Activated T-cell treated with anti-CD3 and anti-CD28 coated beads for 24 hours (primary cell): ENCODE data around the gene CLCN6.

Source experiments
- DNase-seq: peaks from one replicate; pipeline ENCODE4 v3.0.0-alpha.2; 2020; ENCODE audit warnings: low read depth

Gene CLCN6

GRCh38 chr1:11779715-11780379 is 26.1 kb upstream of the CLCN6 start:
- DNase-seq = no peak

GRCh38 chr1:11780380-11781147 is 25.4 kb upstream of the CLCN6 start:
- no peak for DNase-seq

GRCh38 chr1:11781297-11781696 is 24.7 kb upstream of the CLCN6 start:
- no peak for DNase-seq

GRCh38 chr1:11782127-11782708 is 23.8 kb upstream of the CLCN6 start:
- no peak for DNase-seq

GRCh38 chr1:11783556-11783955 is 22.4 kb upstream of the CLCN6 start:
- DNase-seq = no peak

GRCh38 chr1:11784256-11784992 is 21.6 kb upstream of the CLCN6 start:
- DNase-seq = no peak

- no peak for DNase-seq
Observed at GRCh38 chr1:11784993-11785769, 20.8 kb upstream of the CLCN6 start.

- no peak for DNase-seq
Observed at GRCh38 chr1:11786168-11786567, 19.8 kb upstream of the CLCN6 start.

GRCh38 chr1:11787251-11787803 is 18.7 kb upstream of the CLCN6 start:
- no peak for DNase-seq

GRCh38 chr1:11787804-11788436 is 18.1 kb upstream of the CLCN6 start:
- DNase-seq = no peak

- no peak for DNase-seq
Observed at GRCh38 chr1:11788549-11789053, 17.4 kb upstream of the CLCN6 start.

- no peak for DNase-seq
Observed at GRCh38 chr1:11789126-11790067, 16.6 kb upstream of the CLCN6 start.

- DNase-seq = no peak
Observed at GRCh38 chr1:11790101-11790879, 15.7 kb upstream of the CLCN6 start.

GRCh38 chr1:11790880-11791715 is 14.9 kb upstream of the CLCN6 start:
- no peak for DNase-seq

GRCh38 chr1:11792106-11792505 is 13.9 kb upstream of the CLCN6 start:
- DNase-seq = no peak

- no peak for DNase-seq
Observed at GRCh38 chr1:11793819-11794218, 12.2 kb upstream of the CLCN6 start.

GRCh38 chr1:11794446-11795237 is 11.3 kb upstream of the CLCN6 start:
- no peak for DNase-seq
